ENCODE measurements around the gene CTIF. TPM values are rescaled to one million over a fixed set of nuclear protein-coding genes. Genes with fewer than 3 reads are reported as not detected.

CTIF gene
- total RNA-seq, 2 experiments from 2014 or later: 0.06 to 0.38 TPM

- no peaks in the 10 kb centered on the region for H3K9me2 ChIP-seq (ENCODE audit: insufficient read depth, low read length)
- no peaks in the 10 kb centered on the region for H3K9me3 ChIP-seq (ENCODE audit: low read length)
- no peaks in the 10 kb centered on the region for H3K79me2 ChIP-seq (ENCODE audit: insufficient read depth, low read depth, low read length)
- ChIA-PET CTCF (ENCODE audit: unreplicated experiment) (no interaction called here), POLR2A (no interaction called here)
- DNase-seq (ENCODE audit: low spot score): no peak
- H2AFZ ChIP-seq (ENCODE audit: low read length): no peak overlapping the region
- no peak overlapping the region for H3K27ac ChIP-seq (ENCODE audit: low read depth, low read length, poor library complexity, severe bottlenecking)
- no peaks in the 10 kb centered on the region for H3K36me3 ChIP-seq (ENCODE audit: insufficient read depth, low read length)
- H3K4me2 ChIP-seq (ENCODE audit: low read length): no peak overlapping the region
- no peak overlapping the region for H3K4me3 ChIP-seq (ENCODE audit: low read depth, low read length, poor library complexity, severe bottlenecking)
- intact Hi-C loops (cut with micrococcal nuclease; ENCODE audit: unreplicated experiment): no loop called here
- BruUV-seq (replicated peaks): no TSS peak
- H3K4me1 ChIP-seq (ENCODE audit: insufficient read depth, low read length, poor library complexity, severe bottlenecking): no peaks in the 10 kb centered on the region
- H4K20me1 ChIP-seq (ENCODE audit: insufficient read depth, low read length): no peaks in the 10 kb centered on the region
- no peak for TF ChIP-seq EZH2phosphoT487 (IDR thresholded peaks at IDR 0.05; ENCODE audit: borderline replicate concordance, low read depth, low read length)
- TF ChIP-seq, protein P1, sequence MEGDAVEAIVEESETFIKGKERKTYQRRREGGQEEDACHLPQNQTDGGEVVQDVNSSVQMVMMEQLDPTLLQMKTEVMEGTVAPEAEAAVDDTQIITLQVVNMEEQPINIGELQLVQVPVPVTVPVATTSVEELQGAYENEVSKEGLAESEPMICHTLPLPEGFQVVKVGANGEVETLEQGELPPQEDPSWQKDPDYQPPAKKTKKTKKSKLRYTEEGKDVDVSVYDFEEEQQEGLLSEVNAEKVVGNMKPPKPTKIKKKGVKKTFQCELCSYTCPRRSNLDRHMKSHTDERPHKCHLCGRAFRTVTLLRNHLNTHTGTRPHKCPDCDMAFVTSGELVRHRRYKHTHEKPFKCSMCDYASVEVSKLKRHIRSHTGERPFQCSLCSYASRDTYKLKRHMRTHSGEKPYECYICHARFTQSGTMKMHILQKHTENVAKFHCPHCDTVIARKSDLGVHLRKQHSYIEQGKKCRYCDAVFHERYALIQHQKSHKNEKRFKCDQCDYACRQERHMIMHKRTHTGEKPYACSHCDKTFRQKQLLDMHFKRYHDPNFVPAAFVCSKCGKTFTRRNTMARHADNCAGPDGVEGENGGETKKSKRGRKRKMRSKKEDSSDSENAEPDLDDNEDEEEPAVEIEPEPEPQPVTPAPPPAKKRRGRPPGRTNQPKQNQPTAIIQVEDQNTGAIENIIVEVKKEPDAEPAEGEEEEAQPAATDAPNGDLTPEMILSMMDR (conservative IDR thresholded peaks at IDR 0.05; ENCODE audit: low read length): no peak
Observed at GRCh38 chr18:48734460-48734859, 195.6 kb downstream of the CTIF start.

- BruUV-seq (replicated peaks): no TSS peak
- Histone ChIP-seq H3K4me3 (ENCODE audit: low read depth, low read length, poor library complexity, severe bottlenecking) (no peak overlapping the region), H4K20me1 (ENCODE audit: insufficient read depth, low read length) (no peaks in the 10 kb centered on the region), H3K4me2 (ENCODE audit: low read length) (no peak overlapping the region), H3K9me3 (ENCODE audit: low read length) (no peaks in the 10 kb centered on the region), H3K4me1 (ENCODE audit: insufficient read depth, low read length, poor library complexity, severe bottlenecking) (no peaks in the 10 kb centered on the region), H2AFZ (ENCODE audit: low read length) (no peak overlapping the region), H3K36me3 (ENCODE audit: insufficient read depth, low read length) (no peaks in the 10 kb centered on the region), H3K79me2 (ENCODE audit: insufficient read depth, low read depth, low read length) (no peaks in the 10 kb centered on the region), H3K27ac (ENCODE audit: low read depth, low read length, poor library complexity, severe bottlenecking) (no peak overlapping the region), H3K9me2 (ENCODE audit: insufficient read depth, low read length) (no peaks in the 10 kb centered on the region)
- intact Hi-C loops (cut with micrococcal nuclease; ENCODE audit: unreplicated experiment): no loop called here
- ChIA-PET POLR2A (no interaction called here), CTCF (ENCODE audit: unreplicated experiment) (no interaction called here)
- TF ChIP-seq EZH2phosphoT487 (IDR thresholded peaks at IDR 0.05; ENCODE audit: borderline replicate concordance, low read depth, low read length): no peak
- DNase-seq (ENCODE audit: low spot score): no peak
Observed at GRCh38 chr18:48735080-48735676, 196.3 kb downstream of the CTIF start.

GRCh38 chr18:48735681-48736255 lies 196.9 kb downstream of the CTIF start:
- CTCF ChIA-PET (ENCODE audit: unreplicated experiment): no interaction called here
- POLR2A ChIA-PET: no interaction called here
- BruUV-seq (replicated peaks): no TSS peak
- intact Hi-C loops (cut with micrococcal nuclease; ENCODE audit: unreplicated experiment): no loop called here
- no peak overlapping the region for H2AFZ ChIP-seq (ENCODE audit: low read length)
- no peak overlapping the region for H3K4me2 ChIP-seq (ENCODE audit: low read length)
- DNase-seq (ENCODE audit: low spot score): no peak
- H3K79me2 ChIP-seq (ENCODE audit: insufficient read depth, low read depth, low read length): no peaks in the 10 kb centered on the region
- H3K9me3 ChIP-seq (ENCODE audit: low read length): no peaks in the 10 kb centered on the region
- no peak overlapping the region for H3K27ac ChIP-seq (ENCODE audit: low read depth, low read length, poor library complexity, severe bottlenecking)
- H3K9me2 ChIP-seq (ENCODE audit: insufficient read depth, low read length): no peaks in the 10 kb centered on the region
- H3K36me3 ChIP-seq (ENCODE audit: insufficient read depth, low read length): no peaks in the 10 kb centered on the region
- no peaks in the 10 kb centered on the region for H4K20me1 ChIP-seq (ENCODE audit: insufficient read depth, low read length)
- TF ChIP-seq, protein P1 (conservative IDR thresholded peaks at IDR 0.05; ENCODE audit: low read length): no peak
- no peak for TF ChIP-seq EZH2phosphoT487 (IDR thresholded peaks at IDR 0.05; ENCODE audit: borderline replicate concordance, low read depth, low read length)
- no peaks in the 10 kb centered on the region for H3K4me1 ChIP-seq (ENCODE audit: insufficient read depth, low read length, poor library complexity, severe bottlenecking)
- no peak overlapping the region for H3K4me3 ChIP-seq (ENCODE audit: low read depth, low read length, poor library complexity, severe bottlenecking)

Data from OCI-LY7 (cell line).